HG03039 (cell line): ENCODE data around the gene RYR2.
"Not testable (repeated sequence)": the region's sequence is repeated elsewhere in the genome, so short reads cannot be mapped to it uniquely, and the experiment has no call there.

Experiments used
- ATAC-seq: cut with Tn5 transposase; IDR thresholded peaks from one replicate; pipeline ENCODE4 v1.9.1; 2021; ENCODE audit warnings: mild to moderate bottlenecking, moderate library complexity; ENCODE audit not compliant: unreplicated experiment

Gene RYR2

DNA sequence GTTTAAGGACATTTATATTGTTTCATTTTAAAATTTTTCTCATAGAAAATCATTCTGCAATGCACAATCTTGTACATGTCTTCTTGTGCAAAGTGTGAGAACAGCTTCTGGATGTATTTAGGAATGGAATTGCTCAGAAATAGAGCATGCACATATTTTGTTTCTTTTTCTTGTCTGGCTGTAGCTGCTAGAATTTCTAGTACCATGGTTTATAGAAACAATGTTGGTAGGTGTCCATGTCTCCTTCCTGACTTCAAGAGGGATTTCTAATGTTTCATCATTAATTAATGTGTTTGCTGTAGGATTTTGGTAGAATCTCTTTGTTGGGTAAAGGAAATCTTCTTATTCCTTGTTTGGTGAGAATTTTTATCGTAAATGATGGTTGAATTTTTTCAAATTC lies 99.0 kb downstream of the RYR2 start:
- no peak for ATAC-seq

DNA sequence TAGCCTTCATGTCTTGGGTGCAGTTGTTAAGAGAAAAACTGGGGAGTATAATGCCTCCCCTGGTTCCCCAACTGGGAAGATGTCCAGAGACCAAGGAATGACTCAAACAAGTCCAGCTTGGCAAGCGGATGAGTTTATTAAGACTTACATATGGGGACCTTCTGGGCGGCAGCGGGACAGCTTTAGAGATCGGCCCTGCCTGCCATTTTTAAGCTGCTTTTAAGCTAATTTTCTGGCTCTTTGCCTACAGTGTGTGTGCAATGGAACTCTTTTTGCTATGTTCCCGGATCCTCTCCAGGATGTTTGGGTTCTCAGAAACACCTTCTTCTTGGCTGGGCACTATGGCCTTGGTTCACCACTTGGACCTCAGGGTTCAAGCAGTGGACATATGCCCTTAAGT lies 99.5 kb downstream of the RYR2 start:
- no peak for ATAC-seq

DNA sequence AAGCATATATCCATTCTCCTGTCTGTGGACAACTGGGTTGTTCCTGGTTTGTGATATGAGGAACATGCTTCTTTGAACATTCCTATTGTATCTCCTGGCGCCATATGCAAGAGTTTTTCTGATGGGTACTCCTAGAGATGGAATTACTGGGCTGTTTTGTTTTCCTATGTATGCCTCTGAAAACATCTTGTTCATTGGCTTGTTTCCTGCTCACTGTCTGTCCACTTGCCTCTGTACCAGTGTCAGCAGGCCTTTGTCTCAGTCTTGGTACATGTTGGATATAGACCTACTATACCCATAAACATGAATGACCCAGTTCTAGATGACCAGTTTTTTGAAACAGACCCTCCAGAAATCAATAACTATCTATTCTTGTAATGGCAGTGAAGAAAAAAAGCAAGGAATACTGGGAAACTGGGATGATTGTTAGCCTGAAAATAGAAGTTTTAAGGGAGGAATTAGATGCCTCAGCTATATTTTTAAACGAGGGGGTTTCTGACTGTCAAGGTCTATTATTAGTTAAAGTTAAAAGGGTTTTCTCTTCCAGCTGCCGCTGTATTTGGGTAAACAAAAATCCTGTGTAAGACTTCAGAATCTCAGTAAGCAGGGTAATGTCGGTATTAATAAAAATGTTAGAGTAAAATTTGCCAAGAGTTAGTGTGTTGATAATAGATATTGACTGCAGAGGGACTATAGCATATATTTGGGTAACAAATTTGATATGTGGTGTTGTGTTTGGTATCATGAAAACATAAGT lies 103.6 kb downstream of the RYR2 start:
- no peak for ATAC-seq

DNA sequence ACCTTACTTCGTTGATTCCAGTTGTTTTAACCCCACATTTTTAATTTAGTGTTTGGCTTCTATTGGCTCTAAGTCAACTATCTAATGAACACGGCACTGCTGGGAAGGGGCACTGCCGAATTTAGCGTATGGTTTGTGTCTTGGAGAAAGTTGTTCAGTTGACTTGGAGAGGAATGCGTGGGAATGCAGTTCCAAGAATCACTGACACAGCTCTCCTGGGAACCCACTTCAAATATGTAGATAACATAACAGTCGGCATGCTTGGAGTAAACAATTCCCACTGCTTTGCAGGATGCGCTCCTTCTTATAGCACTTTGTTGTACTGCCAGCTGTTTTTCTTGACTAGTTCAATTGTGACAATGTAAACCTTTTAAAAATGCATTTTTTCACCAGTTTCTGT lies 104.3 kb downstream of the RYR2 start:
- no peak for ATAC-seq

DNA sequence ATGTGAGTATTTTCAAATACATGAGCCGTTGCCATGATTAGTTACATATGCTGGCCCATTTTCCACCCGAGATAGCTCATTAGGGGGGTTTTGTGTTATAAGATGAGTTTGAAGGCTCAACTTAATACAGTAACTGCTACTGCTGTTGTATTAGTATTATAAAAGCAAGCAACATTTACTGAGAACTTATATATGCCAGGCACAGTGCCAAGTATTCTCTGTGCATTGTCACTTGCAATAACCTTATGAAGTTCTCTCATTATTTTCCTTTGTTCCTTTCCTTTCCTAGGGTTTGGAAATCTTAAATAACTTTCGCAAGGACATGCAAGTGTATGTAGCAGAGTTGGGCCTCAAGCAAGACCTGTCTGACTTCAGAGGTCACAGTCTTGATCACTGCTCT lies 107.9 kb downstream of the RYR2 start:
- ATAC-seq: no peak

DNA sequence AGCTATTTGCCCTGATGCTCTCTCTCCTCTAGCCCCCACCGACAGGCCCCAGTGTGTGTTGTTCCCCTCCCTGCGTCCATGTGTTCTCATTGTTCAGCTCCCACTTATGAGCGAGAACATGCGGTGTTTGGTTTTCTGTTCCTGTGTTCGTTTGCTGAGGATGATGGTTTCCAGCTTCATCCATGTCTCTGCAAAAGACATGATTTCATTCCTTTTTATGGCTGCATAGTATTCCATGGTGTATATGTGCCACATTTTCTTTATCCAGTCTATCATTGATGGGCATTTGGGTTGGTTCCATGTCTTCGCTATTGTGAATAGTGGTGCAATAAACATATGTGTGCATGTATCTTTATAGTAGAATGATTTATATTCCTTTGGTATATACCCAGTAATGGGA lies 110.0 kb downstream of the RYR2 start:
- ATAC-seq: not testable (repeated sequence)

DNA sequence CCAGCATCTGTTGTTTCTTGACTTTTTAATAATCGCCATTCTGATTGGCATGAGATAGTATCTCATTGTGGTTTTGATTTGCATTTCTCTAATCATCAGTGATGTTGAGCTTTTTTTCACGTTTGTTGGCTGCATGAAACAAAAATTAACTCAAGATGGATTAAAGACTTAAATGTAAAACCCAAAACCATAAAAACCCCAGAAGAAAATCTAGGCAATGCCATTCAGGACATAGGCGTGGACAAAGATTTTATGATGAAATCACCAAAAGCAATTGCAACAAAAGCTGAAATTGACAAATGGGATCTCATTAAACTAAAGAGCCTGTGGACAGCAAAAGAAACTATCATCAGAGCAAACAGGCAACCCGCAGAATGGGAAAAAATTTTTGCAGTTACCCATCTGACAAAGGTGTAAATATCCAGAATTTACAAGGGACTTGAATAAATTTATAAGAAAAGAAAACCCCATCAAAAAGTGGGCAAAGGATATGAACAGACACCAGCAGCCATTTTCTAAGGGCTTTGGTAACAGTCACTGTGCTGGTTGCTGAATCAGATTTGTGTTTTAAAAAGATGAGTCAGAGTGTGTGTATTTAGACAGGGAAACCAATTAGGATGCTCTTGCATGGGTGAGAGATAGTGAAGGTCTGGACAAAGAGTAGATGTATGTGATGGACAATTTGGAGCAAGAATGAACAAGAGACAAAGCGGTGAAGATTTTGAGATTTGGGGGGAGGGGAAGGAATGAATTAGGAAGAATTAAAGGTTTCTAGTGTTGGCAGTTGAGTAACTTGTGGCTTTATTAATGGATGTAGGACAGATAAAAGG lies 110.7 kb downstream of the RYR2 start:
- no peak for ATAC-seq

DNA sequence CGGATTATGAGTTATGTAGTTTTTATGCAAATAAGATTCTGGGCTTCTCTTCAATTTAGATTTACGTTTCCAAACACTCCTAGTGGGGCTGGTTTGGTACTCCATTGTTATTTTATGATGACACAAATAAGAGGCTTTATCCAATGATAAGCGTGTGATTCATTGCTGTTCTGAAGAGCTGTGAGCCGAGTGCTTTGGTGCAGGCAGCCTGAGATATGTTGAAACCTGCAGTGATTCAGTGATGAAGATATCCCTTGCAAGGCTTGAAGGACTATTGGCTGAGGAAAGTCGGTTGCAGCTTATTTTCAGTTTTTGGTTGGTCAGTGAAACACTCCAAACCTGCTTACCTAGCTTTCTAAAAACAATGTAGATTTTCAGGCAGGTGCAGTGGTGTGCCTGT lies 112.2 kb downstream of the RYR2 start:
- ATAC-seq: no peak

DNA sequence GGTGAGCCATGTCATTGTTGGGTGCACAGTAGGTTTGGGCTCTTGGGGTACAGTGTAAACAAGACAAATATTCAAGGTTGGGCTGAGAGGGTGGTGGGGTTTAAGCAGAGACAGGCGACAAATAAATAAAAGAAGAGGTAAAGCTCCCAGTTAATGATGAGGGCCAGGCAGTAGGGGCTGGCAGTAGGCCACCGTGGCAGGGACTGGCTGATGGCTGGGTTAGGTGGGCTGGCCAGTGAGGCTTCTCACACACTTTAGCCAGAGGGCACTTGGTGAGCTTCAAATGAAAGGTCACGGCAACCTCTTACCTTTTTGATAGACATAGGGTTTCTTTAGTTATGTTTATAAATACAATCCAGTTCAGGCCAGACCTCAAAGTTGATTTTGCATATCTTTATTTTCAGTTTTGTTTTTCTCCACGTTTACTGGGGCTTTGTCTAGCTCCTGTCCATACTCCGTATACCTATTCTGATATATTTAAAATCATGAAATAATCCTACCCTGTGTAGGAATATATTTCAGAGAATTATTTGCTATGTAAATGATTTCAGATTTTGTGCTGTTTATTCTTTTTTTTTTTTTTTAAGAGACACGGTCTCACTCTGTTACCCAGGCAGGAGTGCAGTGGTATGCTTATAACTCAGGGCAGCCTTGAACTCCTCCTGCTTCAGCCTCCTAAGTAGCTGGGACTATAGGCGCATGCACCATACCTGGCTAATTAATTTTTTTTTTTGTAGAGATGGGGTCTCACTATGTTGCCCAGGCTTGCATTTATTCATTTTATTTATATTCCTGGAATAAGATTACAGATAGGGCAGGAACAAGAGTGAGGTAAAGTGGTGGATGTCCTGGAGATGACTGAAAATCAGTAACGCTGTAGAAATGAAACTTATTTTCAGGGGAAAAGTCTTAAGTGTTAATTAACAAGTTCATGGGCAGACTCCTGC lies 122.7 kb downstream of the RYR2 start:
- ATAC-seq: no peak

DNA sequence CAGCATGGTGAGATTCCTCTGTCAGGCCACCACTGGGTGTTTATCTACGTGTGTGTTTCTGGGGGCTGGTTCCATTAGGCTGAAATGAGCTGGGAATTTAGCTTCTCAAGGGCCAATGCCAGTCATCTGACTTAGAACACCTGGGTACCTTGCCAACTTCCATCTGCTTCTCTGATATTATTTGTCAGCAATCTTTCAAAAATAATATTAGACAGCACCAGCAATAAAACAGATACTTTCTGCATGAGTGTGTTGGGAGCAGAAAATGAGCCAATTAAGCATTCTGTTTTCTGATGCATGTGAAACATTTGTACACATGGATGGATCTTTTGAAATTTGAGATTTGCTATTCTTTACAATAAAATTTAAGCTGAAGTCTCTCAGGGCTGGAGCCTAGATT lies 124.1 kb downstream of the RYR2 start:
- ATAC-seq: no peak

DNA sequence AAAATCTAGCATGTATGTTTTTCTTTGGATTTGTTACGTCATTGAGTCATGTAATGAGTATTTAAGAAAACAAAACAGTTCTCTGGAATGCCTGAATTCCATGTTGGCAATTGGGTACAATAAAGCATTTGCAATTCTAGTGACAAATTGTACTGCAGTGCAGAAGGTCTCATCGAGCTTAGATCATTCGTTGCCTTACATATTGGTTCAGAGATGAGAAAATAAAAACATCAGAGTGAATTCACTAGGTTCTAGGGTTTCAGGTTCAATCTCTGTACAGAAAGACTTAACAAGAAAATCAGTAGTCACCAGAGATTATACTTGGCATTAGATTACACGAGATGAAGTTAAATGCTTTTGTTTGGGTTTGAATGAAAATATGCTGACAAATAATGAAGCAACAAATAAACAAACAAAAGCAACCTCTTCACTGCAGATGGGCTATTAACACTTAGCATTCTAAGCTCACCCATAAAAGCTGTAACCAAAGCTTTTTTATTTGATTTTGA lies 124.7 kb downstream of the RYR2 start:
- no peak for ATAC-seq

DNA sequence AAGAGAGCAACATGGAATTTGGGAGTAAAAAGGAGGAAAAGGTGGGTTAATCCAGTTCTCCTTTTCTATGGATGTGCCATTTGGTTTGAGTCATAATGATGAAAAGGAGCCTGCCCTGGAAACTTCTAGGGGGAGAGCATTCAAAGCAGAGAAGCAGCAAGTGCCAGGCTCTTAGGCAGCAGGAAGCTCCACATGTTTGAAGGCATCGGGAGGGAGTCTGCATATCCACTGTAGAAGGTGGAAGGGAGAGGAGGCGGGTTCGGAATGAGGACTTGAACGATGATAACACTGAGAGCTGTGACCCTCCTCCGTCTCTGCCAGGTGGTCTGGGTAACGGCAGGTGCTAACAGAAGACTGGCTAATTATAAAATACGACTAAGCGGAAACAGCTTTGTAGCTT lies 128.2 kb downstream of the RYR2 start:
- no peak for ATAC-seq

DNA sequence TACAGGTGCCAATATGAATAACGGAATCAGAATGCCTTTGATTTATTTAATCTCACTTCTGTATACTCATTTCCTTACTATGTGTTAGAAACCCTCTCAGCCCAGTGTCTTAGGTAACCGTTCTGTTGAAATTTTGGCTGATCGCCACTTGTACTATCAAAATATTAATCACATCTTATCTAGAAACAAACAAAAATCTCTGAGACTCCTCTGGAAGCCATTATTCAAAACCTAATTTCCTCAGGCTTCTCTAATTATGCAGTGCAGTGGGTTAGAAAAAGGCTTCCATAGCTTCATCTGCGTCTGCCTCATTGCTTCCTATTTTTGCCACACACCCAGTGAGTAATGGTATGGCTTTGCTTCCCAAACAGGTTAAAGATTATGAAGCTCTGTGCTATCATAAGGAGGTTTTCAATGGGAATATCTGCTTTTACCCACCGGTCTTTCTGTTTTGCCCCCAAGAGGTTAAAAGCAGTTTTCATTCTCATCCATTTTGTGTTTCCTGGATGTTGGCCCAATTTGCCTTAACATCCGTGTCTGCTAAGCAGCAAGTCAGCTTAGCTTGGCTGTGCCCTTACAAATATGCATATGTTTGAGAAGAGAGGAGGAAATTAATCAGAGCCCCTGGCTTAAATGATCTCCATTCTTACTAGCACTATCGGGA lies 129.6 kb downstream of the RYR2 start:
- no peak for ATAC-seq

DNA sequence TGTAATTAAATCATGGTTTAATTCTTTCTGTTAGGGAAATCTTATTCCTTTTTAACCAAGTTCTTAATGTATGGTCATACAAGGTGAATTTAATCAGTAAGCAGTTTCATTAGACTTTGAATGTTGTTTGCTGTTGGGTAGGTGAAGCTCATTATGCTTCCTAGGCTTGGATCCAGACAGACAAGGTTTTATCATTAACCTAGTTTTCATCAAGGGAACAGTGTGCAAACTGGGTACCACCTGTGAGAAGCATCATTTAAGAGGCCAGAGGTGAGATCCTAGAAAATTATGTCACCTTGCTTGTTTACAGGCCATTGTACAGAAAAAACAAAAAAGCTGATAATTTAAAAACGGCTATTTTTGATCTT lies 130.1 kb downstream of the RYR2 start:
- ATAC-seq: no peak

DNA sequence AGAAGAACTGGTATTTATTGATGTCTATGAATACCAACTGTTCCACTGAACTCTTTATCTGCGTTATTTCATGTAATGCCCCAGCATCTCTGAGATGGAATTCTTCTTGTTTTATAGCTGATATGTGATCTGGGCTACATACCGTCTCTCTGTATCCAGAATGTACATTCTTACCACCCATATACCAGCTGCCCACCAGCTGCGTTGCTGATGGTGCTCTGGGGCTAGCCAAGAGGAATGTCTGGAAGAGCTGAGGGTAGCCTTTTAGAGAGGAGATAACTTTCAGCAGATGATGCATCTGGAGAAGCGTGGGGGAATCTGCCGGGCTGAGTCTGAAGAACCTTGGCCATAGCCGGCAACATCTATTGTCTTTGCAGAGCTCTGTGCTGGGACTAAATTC lies 137.5 kb downstream of the RYR2 start:
- ATAC-seq: no peak

DNA sequence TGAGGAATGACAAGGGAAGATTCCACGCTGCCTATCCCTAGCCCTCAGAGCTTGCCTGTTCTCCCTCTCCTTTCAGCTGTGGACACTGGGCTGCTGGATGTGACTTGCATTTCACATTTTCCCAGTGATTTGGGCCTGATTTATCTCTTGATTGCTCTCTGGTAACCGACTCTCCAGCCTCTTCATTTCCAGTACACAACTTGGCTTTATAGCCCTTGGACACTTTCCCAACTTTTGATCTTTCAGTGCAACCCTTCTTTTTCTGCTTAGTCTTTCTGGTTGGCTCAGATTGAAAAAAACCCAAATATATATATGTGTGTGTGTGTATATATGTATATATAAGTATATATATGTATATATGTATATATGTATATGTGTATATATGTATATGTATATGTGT lies 138.3 kb downstream of the RYR2 start:
- ATAC-seq: no peak

DNA sequence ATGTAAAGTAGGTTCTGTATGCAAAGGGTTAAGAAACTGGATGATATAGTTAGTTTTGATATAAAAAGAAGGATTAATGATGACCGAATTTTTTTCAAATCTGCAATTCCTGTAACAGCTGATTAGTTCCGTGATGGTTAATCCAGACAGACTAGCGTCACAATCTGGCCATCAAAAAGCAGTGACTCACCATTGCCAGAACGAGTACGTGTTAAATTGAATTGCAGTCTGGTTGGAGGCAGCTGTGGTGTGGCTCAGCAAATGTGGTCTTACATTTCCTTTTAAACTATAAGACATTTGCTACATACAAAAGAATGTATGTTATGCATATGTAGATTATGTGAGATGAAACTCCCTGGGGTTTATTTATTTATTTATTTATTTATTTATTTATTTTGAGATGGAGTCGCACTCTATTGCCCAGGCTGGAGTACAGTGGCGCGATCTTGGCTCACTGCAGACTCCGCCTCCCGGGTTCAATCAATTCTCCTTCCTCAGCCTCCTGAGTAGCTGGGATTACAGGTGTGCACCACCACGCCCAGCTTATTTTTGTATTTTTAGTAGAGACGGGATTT lies 139.8 kb downstream of the RYR2 start:
- ATAC-seq: no peak

DNA sequence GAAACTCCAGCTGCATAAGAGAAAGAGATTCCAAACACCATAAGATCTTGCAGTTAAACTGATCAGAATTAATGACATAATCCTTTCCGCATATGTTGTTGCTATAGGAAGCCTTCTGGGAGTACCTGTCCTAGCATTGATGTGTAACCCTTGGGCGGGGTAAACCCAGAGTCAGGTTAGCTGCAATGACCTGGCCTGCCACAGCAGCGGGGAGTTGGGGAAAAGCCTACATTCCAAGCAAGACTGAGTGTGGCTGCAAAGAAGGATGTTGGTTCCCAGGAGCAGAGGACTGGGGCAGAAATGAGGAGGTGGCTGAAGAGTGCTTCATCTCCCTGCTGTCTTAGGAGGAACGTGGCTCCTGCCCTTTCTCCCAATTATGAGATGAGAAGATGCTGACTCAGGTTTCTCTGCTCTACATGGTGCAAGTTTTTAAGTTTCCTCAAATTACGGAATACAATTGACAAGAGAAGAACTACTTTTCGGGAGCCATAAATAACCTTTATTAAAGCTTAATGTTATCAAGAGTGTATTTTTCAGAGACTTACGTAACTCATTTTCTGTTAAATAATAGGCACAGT lies 142.1 kb downstream of the RYR2 start:
- ATAC-seq: no peak

DNA sequence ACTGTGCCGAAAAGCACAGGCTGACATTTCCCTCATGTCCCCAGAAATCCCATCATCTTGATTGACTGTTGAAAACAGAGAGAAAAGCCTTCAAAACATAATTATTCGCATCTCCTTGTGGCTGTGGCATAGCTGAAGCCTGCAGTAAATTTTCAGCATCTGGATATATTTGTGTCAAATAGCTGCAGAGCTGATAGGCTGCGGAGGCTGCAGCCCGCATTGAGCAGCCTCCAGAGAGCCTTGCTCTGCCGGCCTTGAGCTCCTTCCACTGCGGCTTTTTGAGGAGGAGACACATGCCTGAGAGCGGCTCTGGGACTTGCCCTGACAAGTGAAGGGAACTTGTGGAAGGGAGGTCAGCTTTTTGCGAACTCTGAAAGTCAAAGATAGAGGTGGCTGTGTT lies 144.7 kb downstream of the RYR2 start:
- no peak for ATAC-seq

DNA sequence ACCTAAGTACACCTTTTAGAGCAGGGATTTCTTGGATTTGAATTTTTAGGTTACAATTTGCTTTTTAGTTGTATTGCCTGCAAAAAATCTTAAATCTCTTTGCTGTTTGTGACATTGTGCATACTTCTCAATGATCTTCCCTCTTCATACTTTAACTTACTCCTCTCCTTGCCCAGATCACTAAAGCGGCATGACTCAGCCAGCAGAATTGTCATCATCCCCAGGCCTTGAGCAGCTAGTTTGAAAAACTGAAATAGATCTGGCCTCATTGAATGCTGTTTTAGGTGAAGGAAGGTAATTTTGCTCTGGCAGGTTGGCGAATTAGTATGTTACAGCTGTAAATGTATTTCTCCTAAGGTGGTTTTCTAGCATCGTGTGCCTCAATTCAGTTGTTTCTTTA lies 145.9 kb downstream of the RYR2 start:
- ATAC-seq: no peak
